GM21576 (cell line): ENCODE results near the gene SH2B3.
A peak's percentile ranks its signal among the peaks of the same experiment; 100 is the strongest.
"Not testable (repeated sequence)": the region's sequence is repeated elsewhere in the genome, so short reads cannot be mapped to it uniquely, and the experiment has no call there.

Experiments used
- ATAC-seq: cut with Tn5 transposase; IDR thresholded peaks from one replicate; pipeline ENCODE4 v1.9.1; 2021; ENCODE audit warnings: mild to moderate bottlenecking, moderate library complexity; ENCODE audit not compliant: unreplicated experiment

Gene SH2B3

GRCh38 chr12:111405859-111406473 is at the start of gene SH2B3:
Gene SH2B3 (plus strand): TSS chr12:111405923. CDS start chr12:111418146, 12,223 bp downstream.
- peak; percentile 1 for ATAC-seq

GRCh38 chr12:111359231-111359913 is 46.4 kb upstream of the SH2B3 start:
- ATAC-seq: no peak

- ATAC-seq: no peak
Observed at GRCh38 chr12:111359914-111360276, 45.8 kb upstream of the SH2B3 start.

GRCh38 chr12:111360325-111360930 is 45.3 kb upstream of the SH2B3 start:
- ATAC-seq: no peak

- ATAC-seq: no peak
Observed at GRCh38 chr12:111361073-111361716, 44.5 kb upstream of the SH2B3 start.

GRCh38 chr12:111361717-111362576 is 43.8 kb upstream of the SH2B3 start:
- no peak for ATAC-seq

GRCh38 chr12:111362687-111363475 is 42.8 kb upstream of the SH2B3 start:
- no peak for ATAC-seq

GRCh38 chr12:111363578-111363977 is 42.1 kb upstream of the SH2B3 start:
- no peak for ATAC-seq

GRCh38 chr12:111366075-111366474 is 39.6 kb upstream of the SH2B3 start:
- ATAC-seq: no peak

GRCh38 chr12:111366583-111366982 is 39.1 kb upstream of the SH2B3 start:
- ATAC-seq: no peak

GRCh38 chr12:111367661-111368221 is 38.0 kb upstream of the SH2B3 start:
- ATAC-seq: no peak

GRCh38 chr12:111368291-111368787 is 37.4 kb upstream of the SH2B3 start:
- no peak for ATAC-seq

- peak; percentile 95 for ATAC-seq
Observed at GRCh38 chr12:111368788-111369495, 36.8 kb upstream of the SH2B3 start, which contains the start of gene PHETA1. Gene PHETA1 (minus strand): TSS chr12:111369095. CDS start chr12:111363427, 5,668 bp downstream.

- no peak for ATAC-seq
Observed at GRCh38 chr12:111369496-111370220, 36.1 kb upstream of the SH2B3 start.

- not testable (repeated sequence) for ATAC-seq
Observed at GRCh38 chr12:111373231-111373630, 32.5 kb upstream of the SH2B3 start.

GRCh38 chr12:111377440-111377839 is 28.3 kb upstream of the SH2B3 start:
- ATAC-seq: no peak

- no peak for ATAC-seq
Observed at GRCh38 chr12:111379942-111380554, 25.7 kb upstream of the SH2B3 start.

- ATAC-seq: no peak
Observed at GRCh38 chr12:111384596-111384995, 21.1 kb upstream of the SH2B3 start.
